Activated CD8-positive, alpha-beta T cell treated with anti-CD3 and anti-CD28 coated beads, Interleukin-2, amount 10 ng/mL, durations not matched to agents 7 days and 5 days (primary cell): Measurements from ENCODE around the gene TBL1XR1. TPM values are rescaled to one million over a fixed set of nuclear protein-coding genes. Genes with fewer than 3 reads are reported as not detected.

Experiments
- ATAC-seq: fragments of 150-1000 bp; cut with Tn5 transposase; one replicate; pipeline ENCODE4 v1.10.0; 2021; ENCODE audit warnings: moderate library complexity
- CTCF ChIA-PET: fragments of 350-600 bp; sonication (Branson Sonifier 250); formaldehyde crosslinking; loops from one replicate; lab custom pipeline; 2021; ENCODE audit warnings: antibody characterized with exemption; lab: Charles Lee
- POLR2A ChIA-PET: fragments of 350-600 bp; sonication (Branson Sonifier 250); formaldehyde crosslinking; loops from one replicate; lab custom pipeline; 2021; ENCODE audit warnings: antibody characterized with exemption; lab: Charles Lee
- DNase-seq: peaks from one replicate; pipeline ENCODE4 v3.0.0-alpha.2; 2020
- H3K27ac Mint-ChIP-seq: one replicate; pipeline ENCODE4 v1.8.0; 2021; ENCODE audit warnings: mild to moderate bottlenecking, mixed read lengths
- H3K27me3 Mint-ChIP-seq: one replicate; pipeline ENCODE4 v1.8.0; 2021; ENCODE audit warnings: low read depth, mixed read lengths
- H3K36me3 Mint-ChIP-seq: one replicate; pipeline ENCODE4 v1.8.0; 2021; ENCODE audit warnings: low read depth, mixed read lengths
- H3K4me1 Mint-ChIP-seq: one replicate; pipeline ENCODE4 v1.8.0; 2021; ENCODE audit warnings: low read depth, mixed read lengths
- H3K4me3 Mint-ChIP-seq: one replicate; pipeline ENCODE4 v1.8.0; 2021; ENCODE audit warnings: mild to moderate bottlenecking, mixed read lengths
- H3K9me3 Mint-ChIP-seq: one replicate; pipeline ENCODE4 v1.8.0; 2022; ENCODE audit warnings: mixed read lengths; ENCODE audit not compliant: insufficient read depth
- total RNA-seq, 2 experiments: library from RNA; stranded (reverse); gene quantifications; one replicate each; pipeline ENCODE4 v1.2.3, GENCODE V29; 2021

TBL1XR1 gene
- total RNA-seq, 2 experiments from 2014 or later = 165 to 166 TPM

DNA sequence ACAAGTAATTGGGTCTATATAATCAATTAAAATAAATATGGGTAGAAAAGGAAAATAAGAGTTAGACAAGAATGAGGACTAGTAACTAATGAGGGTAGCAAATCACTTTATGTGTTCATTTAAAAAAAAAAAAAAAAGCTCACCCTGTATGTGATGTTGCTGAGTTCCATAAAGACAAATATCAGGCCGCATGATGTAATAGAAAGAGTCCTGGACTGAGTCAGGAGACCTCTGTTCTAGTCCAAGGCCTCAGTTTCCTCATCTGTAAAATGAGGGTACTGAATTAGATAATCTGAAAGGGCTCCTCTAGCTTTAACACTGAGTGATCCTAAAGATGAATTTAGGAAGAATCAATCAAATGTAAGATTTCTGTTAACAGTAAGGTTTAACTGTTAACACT is 117.6 kb downstream of the TBL1XR1 start:
- no peak overlapping the region for H3K27ac Mint-ChIP-seq
- no peaks in the 10 kb centered on the region for H3K27me3 Mint-ChIP-seq
- no peak overlapping the region for H3K4me3 Mint-ChIP-seq
- ChIA-PET POLR2A (no interaction called here), CTCF (no interaction called here)
- H3K4me1 Mint-ChIP-seq = peaks cover 2% of the 10 kb centered on the region
- ATAC-seq (no peak), DNase-seq (no peak)
- H3K9me3 Mint-ChIP-seq = no peaks in the 10 kb centered on the region
- peaks cover 54% of the 10 kb centered on the region for H3K36me3 Mint-ChIP-seq

DNA sequence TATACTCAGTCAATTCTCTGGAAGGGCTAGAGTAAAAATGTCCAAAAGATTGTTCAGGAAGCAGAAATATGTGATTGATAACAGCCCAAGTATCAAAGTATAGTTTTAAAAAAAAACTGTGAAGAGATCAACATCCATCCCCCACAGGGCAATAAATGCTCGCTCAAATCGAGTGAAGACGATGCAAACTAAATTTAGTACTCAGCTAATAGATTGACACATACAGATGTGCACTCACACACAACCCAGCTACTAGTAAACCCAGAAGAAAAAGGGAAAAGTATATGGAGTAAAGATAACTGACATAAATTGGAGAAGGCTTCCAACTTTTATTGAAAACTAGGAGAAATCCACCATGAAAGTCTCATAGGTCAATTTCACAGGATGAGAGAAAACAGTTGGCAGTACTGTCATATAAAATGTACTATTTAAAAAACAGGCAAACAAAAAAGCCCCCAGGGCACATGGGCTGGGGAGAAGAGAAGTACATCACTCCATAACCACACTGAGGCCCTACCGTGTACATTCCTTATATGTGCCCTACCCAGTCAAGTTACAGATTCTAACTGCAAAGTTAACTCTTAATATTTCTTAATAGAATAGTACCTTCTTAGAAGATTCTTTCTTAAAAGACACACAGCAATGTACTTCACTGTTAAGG is 125.7 kb downstream of the TBL1XR1 start:
- Mint-ChIP-seq H3K4me1 (peaks cover 14% of the 10 kb centered on the region), H3K27ac (no peak overlapping the region), H3K36me3 (peaks cover 36% of the 10 kb centered on the region), H3K4me3 (no peak overlapping the region), H3K9me3 (no peaks in the 10 kb centered on the region), H3K27me3 (no peaks in the 10 kb centered on the region)
- ChIA-PET CTCF (no interaction called here), POLR2A (no interaction called here)
- no peak for ATAC-seq
- no peak for DNase-seq

DNA sequence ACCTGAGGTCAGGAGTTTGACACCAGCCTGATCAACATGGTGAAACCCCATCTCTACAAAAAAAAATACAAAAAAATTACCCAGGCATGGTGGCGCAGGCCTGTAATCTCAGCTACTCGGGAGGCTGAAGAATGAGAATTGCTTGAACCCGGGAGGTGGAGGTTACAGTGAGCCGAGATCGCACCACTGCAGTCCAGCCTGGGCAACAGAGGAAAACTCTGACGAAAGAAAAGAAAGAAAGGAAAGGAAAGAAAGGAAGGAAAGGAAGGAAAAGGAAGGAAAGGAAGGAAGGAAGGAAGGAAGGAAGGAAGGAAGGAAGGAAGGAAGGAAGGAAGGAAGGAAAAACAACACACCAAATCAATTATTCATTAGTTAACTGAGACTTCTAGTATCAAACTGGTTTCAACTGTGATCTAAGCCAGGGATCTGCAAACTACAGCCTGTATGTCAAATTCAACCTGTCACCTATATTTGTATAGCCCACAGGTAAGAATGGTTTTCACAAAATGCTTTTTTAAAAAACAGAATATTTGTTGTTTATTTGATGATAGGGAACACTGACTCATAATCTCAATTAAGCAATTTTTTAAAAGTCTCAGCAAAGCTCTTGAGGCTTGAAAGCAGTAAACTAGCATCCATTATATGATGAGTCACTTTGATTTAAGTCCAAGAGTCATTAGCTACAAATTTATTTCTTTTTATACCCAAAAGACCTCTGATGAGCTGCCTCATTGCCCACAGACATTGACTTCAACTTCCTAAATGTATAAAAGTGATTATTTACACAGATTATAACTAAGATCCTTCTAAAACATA is 127.6 kb downstream of the TBL1XR1 start:
- Mint-ChIP-seq H3K4me3 (no peak overlapping the region), H3K4me1 (peaks cover 22% of the 10 kb centered on the region), H3K27ac (no peak overlapping the region), H3K36me3 (peaks cover 23% of the 10 kb centered on the region), H3K9me3 (no peaks in the 10 kb centered on the region), H3K27me3 (no peaks in the 10 kb centered on the region)
- ATAC-seq = no peak
- ChIA-PET POLR2A (no interaction called here), CTCF (interaction anchor here (0.5 to 2.0 kb wide), 3 partner anchors 11 to 80 kb away, joined by 3 to 7 read pairs (median 3); no protein-coding TSS in a partner anchor)
- no peak for DNase-seq

DNA sequence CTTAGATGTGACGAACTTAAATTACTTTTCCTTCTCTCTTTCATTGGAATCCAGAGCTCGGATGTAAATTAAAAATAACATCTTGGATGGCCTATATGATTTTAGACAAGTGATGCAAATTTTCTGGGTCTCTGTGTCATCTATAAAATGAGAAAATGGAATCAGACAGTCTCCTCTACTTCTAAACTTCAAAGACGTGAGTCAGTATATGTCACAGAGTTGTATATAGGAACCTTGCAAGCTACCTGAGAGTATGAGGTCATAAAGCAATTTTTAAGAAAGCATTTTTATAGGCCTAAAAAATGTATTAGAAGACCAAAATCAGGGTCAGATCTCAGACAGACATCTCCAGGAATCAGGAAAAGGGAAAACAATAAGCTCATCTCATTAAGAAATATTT is 128.3 kb downstream of the TBL1XR1 start:
- H3K9me3 Mint-ChIP-seq = no peaks in the 10 kb centered on the region
- no peak overlapping the region for H3K27ac Mint-ChIP-seq
- H3K4me3 Mint-ChIP-seq = no peak overlapping the region
- no peak for DNase-seq
- POLR2A ChIA-PET = no interaction called here
- peaks cover 25% of the 10 kb centered on the region for H3K36me3 Mint-ChIP-seq
- ATAC-seq = no peak
- no peaks in the 10 kb centered on the region for H3K27me3 Mint-ChIP-seq
- CTCF ChIA-PET = interaction anchor here (1.0 to 2.0 kb wide), 2 partner anchors 10 to 21 kb away, joined by 3 to 7 read pairs; no protein-coding TSS in a partner anchor
- peaks cover 22% of the 10 kb centered on the region for H3K4me1 Mint-ChIP-seq

DNA sequence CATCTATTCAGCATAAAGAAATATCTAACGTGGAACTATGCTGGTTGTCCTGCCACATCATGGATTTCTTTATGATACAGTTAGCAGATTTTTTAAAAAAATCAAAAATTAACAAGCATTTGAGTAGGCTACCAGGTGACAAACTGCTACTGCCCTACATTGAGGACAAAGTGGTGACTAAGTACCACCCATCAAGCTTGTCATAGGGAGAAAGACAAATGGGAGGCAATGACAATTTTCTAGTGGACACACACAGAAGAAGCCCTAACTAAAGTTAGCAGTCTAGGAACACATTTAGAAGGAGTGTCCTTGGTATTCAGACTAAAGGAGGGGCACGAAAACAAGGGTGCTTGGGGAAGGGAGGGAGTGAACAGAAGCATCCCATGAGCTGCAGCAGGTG is 131.2 kb downstream of the TBL1XR1 start:
- POLR2A ChIA-PET = no interaction called here
- Mint-ChIP-seq H3K4me3 (no peak overlapping the region), H3K36me3 (peaks cover 33% of the 10 kb centered on the region), H3K27me3 (no peaks in the 10 kb centered on the region), H3K4me1 (peaks cover 22% of the 10 kb centered on the region), H3K9me3 (no peaks in the 10 kb centered on the region), H3K27ac (no peak overlapping the region)
- no peak for DNase-seq
- CTCF ChIA-PET = no interaction called here
- no peak for ATAC-seq

DNA sequence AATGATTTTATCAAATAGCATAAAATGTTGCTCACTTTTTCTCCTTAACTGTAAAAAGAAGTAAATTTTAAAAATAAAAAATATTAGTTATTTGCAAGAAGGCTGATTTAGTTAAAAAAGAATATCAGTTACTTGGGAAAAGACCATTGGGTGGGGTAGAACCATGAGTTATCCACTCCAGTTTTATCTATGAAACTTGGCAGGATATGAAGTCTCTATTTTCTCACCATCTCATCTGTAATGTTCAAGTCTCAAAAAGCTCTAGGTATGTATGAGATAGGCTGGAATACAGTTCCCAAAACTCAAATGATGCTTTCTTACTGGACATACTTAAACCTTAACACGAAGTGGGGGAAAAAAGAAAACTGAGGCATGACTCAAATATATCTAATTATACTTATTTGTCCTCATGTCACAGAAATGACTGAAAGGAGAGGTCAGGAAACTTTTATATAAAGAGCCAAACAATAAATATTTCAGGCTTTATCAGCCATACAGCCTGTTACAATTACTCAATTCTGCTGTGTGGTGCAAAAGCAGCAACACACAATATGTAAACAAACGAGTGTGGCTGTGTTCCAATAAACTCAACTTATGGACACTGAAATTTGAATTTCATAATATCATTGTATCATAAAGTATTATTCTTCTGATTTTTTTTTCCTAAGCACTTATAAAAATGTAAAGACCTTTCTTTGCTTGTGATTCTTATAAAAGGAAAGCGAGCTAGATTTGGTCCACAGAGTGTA is 131.8 kb downstream of the TBL1XR1 start:
- ATAC-seq = no peak
- peaks cover 22% of the 10 kb centered on the region for H3K4me1 Mint-ChIP-seq
- no peaks in the 10 kb centered on the region for H3K27me3 Mint-ChIP-seq
- no peak for DNase-seq
- no peak overlapping the region for H3K4me3 Mint-ChIP-seq
- ChIA-PET POLR2A (interaction anchor here (0.5 kb wide), 1 partner anchor 18 kb away, joined by 4 read pairs; no protein-coding TSS in a partner anchor), CTCF (no interaction called here)
- peaks cover 34% of the 10 kb centered on the region for H3K36me3 Mint-ChIP-seq
- no peaks in the 10 kb centered on the region for H3K9me3 Mint-ChIP-seq
- H3K27ac Mint-ChIP-seq = no peak overlapping the region

DNA sequence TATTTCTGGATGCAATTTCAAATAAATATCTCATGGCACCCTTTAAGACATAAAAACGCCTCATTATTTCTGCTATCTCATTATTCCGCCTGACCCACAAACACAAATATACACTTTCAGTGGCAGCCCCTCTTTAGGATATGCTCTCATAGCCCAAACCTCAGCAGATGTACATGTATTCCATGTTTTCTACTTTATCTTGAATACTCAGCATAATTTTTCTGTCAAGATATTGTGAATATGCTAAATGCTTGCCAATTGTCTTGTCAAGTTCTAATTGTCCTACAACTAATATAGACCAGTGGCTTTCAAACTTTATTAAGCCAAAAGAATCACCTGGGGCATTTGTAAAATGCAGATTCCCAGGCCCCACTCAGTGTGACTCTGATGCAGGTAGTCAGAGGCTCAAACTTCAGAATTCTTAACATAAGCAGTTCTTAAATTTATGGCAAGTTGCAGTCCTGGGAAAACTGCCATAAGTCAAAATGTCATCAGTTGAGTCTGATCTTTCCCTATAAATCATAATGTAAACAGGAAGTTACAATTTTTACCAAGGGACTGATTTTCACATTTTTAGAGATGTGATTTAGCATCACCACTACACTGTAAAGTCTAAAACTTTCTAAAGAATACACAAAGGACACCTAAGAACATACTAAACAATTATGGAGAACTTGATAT is 135.1 kb downstream of the TBL1XR1 start:
- H3K27ac Mint-ChIP-seq = no peak overlapping the region
- H3K36me3 Mint-ChIP-seq = peaks cover 39% of the 10 kb centered on the region
- H3K27me3 Mint-ChIP-seq = no peaks in the 10 kb centered on the region
- no peak overlapping the region for H3K4me3 Mint-ChIP-seq
- CTCF ChIA-PET = no interaction called here
- DNase-seq (no peak), ATAC-seq (no peak)
- no peaks in the 10 kb centered on the region for H3K9me3 Mint-ChIP-seq
- POLR2A ChIA-PET = no interaction called here
- peaks cover 20% of the 10 kb centered on the region for H3K4me1 Mint-ChIP-seq

DNA sequence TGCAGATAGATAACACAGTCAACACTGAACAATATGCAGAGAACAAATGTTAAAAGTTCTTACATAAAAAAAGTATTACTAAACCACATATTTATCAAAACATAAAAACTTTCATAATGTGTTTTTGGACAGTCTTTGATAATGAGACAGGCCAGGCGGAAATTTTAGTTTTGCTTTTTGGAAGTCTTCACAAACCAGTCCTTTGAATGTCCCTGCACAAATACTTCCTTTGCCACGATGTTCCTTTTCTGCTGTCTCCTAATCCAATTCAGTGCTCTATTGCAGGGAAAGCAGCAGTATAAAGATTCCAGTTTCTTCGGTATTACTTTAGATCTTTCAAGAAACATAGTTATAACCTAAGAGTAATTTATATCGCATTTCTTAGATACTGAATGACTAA is 135.9 kb downstream of the TBL1XR1 start:
- CTCF ChIA-PET = no interaction called here
- DNase-seq (no peak), ATAC-seq (no peak)
- H3K4me3 Mint-ChIP-seq = no peak overlapping the region
- no peaks in the 10 kb centered on the region for H3K27me3 Mint-ChIP-seq
- peaks cover 14% of the 10 kb centered on the region for H3K4me1 Mint-ChIP-seq
- H3K9me3 Mint-ChIP-seq = no peaks in the 10 kb centered on the region
- POLR2A ChIA-PET = no interaction called here
- peaks cover 39% of the 10 kb centered on the region for H3K36me3 Mint-ChIP-seq
- H3K27ac Mint-ChIP-seq = no peak overlapping the region

DNA sequence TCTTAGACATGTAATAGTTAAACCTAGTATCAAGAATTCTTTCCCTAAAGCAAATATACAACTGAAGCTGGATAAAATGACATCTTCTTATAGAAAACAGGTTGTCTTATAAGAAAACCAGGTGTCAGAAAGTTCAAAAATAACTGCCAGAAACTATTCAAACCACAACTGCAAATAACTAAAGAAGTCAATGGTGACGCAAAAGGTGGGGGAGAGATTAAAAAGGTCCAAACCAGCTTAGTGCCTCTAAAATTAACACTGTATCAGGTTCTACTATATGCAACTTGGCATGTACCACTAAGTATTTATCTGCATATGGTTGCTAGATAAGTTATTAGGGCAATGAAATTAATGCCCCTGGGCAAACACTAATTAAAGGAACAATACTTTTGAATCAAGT is 136.8 kb downstream of the TBL1XR1 start:
- peaks cover 15% of the 10 kb centered on the region for H3K4me1 Mint-ChIP-seq
- no peak for ATAC-seq
- no peaks in the 10 kb centered on the region for H3K27me3 Mint-ChIP-seq
- no peak overlapping the region for H3K27ac Mint-ChIP-seq
- ChIA-PET CTCF (no interaction called here), POLR2A (no interaction called here)
- no peaks in the 10 kb centered on the region for H3K9me3 Mint-ChIP-seq
- peaks cover 36% of the 10 kb centered on the region for H3K36me3 Mint-ChIP-seq
- DNase-seq = no peak
- no peak overlapping the region for H3K4me3 Mint-ChIP-seq

DNA sequence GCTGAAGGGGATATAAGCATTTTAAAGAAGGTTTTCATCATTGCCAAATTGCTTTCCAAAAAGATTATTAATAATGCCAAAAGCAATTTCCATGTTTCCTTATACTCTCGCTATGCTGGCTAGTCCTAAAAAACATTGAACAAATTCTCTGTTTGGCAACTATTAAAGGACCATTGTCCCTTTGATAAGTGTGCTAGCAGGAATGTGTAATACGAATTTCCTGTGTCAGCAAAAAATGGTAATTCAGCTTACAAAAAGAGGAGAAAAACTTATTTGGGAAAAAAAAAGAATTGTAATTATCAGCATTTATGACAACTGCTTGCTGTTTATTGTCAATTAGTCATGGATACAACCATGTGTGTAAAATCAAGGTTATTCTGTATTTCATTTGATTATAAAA is 138.6 kb downstream of the TBL1XR1 start:
- H3K27me3 Mint-ChIP-seq = no peaks in the 10 kb centered on the region
- ChIA-PET POLR2A (interaction anchor here (0.6 to 1.5 kb wide), 6 partner anchors 10 to 720 kb away, joined by 3 to 5 read pairs (median 4); partner anchors contain the start of gene TBL1XR1), CTCF (interaction anchor here (0.9 to 2.4 kb wide), 5 partner anchors 8 to 140 kb away, joined by 3 to 8 read pairs (median 4); no protein-coding TSS in a partner anchor)
- H3K4me3 Mint-ChIP-seq = no peak overlapping the region
- DNase-seq = no peak
- ATAC-seq = no peak
- peaks cover 33% of the 10 kb centered on the region for H3K36me3 Mint-ChIP-seq
- H3K27ac Mint-ChIP-seq = no peak overlapping the region
- H3K9me3 Mint-ChIP-seq = no peaks in the 10 kb centered on the region
- peaks cover 18% of the 10 kb centered on the region for H3K4me1 Mint-ChIP-seq

DNA sequence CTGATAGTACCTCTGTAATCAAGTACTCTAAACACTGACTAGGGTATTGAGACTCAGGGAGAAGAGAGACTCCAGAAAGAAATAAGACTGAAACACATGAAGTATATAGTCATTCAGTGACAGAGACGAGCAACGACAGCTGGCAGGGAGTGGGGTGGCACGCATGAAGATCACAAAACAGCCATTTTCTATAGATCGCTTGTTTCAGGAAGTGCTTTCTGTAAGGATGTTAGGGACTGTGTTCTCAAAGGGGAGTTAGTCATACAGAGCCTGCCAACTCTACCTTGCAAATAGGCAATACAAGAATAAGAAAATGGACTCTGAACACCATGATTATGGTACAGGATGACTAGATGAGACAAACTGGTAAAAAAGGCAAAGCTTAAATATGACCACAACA is 139.5 kb downstream of the TBL1XR1 start:
- no peak overlapping the region for H3K27ac Mint-ChIP-seq
- ChIA-PET POLR2A (interaction anchor here (1.0 to 1.4 kb wide), 3 partner anchors 139 to 141 kb away, joined by 4 to 5 read pairs (median 4); partner anchors contain the start of gene TBL1XR1), CTCF (interaction anchor here (1.3 to 2.4 kb wide), 4 partner anchors 11 to 141 kb away, joined by 4 to 8 read pairs (median 6); no protein-coding TSS in a partner anchor)
- no peak overlapping the region for H3K4me3 Mint-ChIP-seq
- H3K27me3 Mint-ChIP-seq = no peaks in the 10 kb centered on the region
- DNase-seq (peak; percentile 42), ATAC-seq (peak; percentile 78)
- peaks cover 18% of the 10 kb centered on the region for H3K4me1 Mint-ChIP-seq
- H3K36me3 Mint-ChIP-seq = peaks cover 32% of the 10 kb centered on the region
- no peaks in the 10 kb centered on the region for H3K9me3 Mint-ChIP-seq
